Nephron progenitor cell (in vitro differentiated cells): ENCODE data around the gene YWHAB.

Experiments used
- DNase-seq: peaks from one replicate; pipeline ENCODE4 v3.0.0; 2021
- H3K27ac Mint-ChIP-seq: 2 replicates; pipeline ENCODE4 v1.8.0; 2021; ENCODE audit warnings: mild to moderate bottlenecking, moderate library complexity, mixed read lengths
- H3K27me3 Mint-ChIP-seq: 2 replicates; pipeline ENCODE4 v1.8.0; 2021; ENCODE audit warnings: mild to moderate bottlenecking, low read depth, mixed read lengths; ENCODE audit not compliant: poor library complexity
- H3K36me3 Mint-ChIP-seq: 2 replicates; pipeline ENCODE4 v1.8.0; 2021; ENCODE audit warnings: low read depth, mixed read lengths
- H3K4me1 Mint-ChIP-seq: 2 replicates; pipeline ENCODE4 v1.8.0; 2021; ENCODE audit warnings: mixed read lengths
- H3K4me3 Mint-ChIP-seq: 2 replicates; pipeline ENCODE4 v1.8.0; 2021; ENCODE audit warnings: mild to moderate bottlenecking, moderate library complexity, mixed read lengths
- H3K9me3 Mint-ChIP-seq: 2 replicates; pipeline ENCODE4 v1.8.0; 2021; ENCODE audit warnings: mild to moderate bottlenecking, moderate library complexity, mixed read lengths
- TF ChIP-seq, protein P1 (sequence below): fragments of 200-600 bp; sonication (generic); IDR thresholded peaks from 2 replicates; pipeline ENCODE4 v1.5.0; 2021; ENCODE audit warnings: antibody characterized with exemption

YWHAB gene

DNA sequence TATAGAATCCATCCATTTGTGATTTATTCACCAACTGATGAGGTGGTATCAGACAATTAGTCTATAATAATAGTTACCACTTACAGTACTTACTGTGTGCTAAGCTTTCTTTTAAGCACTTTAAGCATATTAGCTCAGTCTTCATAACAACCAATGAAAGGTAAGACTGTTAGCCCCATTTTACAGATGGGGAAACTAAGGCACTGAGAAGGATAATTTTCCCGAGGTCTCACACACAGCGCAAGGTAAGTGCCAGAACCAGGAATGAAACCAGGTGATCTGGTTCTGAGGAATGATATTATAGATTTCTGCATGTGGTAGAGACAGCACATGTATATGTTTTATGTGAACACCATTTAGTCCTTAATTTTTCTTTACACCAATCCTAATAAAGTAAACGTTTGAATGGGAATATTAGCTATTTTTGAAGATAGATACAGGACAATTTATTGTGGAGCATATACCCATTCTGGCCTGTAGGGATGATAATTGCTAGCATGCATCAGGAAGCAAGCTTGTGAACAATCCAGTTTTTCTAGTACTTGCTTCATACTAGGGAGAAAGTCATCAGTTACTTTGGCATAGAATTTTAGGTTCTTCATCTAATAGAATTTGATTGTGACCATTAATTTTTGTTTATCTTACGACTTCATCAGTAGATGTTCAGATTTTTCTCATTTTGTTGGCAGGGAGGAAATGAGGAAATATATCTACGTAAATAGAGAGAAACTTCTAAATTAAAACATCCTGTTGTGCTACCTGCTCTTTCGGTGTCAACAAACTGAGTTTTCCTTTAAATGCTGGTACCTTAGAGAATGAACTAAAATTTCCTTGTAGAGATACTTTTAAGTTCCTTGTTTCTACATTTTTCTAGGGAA lies 3.0 kb downstream of the YWHAB start:
- H3K9me3 Mint-ChIP-seq, result no peaks in the 10 kb centered on the region
- DNase-seq, result no peak
- TF ChIP-seq, protein P1, sequence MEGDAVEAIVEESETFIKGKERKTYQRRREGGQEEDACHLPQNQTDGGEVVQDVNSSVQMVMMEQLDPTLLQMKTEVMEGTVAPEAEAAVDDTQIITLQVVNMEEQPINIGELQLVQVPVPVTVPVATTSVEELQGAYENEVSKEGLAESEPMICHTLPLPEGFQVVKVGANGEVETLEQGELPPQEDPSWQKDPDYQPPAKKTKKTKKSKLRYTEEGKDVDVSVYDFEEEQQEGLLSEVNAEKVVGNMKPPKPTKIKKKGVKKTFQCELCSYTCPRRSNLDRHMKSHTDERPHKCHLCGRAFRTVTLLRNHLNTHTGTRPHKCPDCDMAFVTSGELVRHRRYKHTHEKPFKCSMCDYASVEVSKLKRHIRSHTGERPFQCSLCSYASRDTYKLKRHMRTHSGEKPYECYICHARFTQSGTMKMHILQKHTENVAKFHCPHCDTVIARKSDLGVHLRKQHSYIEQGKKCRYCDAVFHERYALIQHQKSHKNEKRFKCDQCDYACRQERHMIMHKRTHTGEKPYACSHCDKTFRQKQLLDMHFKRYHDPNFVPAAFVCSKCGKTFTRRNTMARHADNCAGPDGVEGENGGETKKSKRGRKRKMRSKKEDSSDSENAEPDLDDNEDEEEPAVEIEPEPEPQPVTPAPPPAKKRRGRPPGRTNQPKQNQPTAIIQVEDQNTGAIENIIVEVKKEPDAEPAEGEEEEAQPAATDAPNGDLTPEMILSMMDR, result peak; percentile 14
- H3K27me3 Mint-ChIP-seq, result peaks cover 3% of the 10 kb centered on the region
- H3K4me1 Mint-ChIP-seq, result peaks cover 47% of the 10 kb centered on the region
- H3K4me3 Mint-ChIP-seq, result no peak overlapping the region
- H3K27ac Mint-ChIP-seq, result no peak overlapping the region
- H3K36me3 Mint-ChIP-seq, result peaks cover 17% of the 10 kb centered on the region

DNA sequence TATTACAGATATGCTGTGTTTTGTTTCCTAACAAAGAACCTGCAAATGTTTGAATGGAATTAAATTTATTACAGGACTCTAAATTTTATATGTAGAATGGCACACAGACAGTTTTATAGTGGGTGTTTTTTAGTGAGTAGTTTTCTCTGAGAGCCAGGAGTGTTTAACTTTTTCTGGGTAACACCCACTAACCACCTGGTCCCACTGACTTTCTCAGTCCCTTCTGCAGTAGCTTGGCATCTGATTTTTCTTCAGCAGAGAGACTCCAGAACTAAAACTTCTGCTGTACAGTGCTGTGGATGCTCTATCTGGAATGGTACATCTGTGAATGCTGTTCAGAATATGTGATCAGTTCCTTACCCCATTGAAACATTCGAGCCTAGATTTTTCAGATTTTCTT lies 6.3 kb downstream of the YWHAB start:
- no peaks in the 10 kb centered on the region for H3K27me3 Mint-ChIP-seq
- peaks cover 33% of the 10 kb centered on the region for H3K36me3 Mint-ChIP-seq
- H3K27ac Mint-ChIP-seq, result no peak overlapping the region
- DNase-seq, result no peak
- no peak overlapping the region for H3K4me3 Mint-ChIP-seq
- no peaks in the 10 kb centered on the region for H3K9me3 Mint-ChIP-seq
- peaks cover 37% of the 10 kb centered on the region for H3K4me1 Mint-ChIP-seq
- TF ChIP-seq, protein P1, result no peak

DNA sequence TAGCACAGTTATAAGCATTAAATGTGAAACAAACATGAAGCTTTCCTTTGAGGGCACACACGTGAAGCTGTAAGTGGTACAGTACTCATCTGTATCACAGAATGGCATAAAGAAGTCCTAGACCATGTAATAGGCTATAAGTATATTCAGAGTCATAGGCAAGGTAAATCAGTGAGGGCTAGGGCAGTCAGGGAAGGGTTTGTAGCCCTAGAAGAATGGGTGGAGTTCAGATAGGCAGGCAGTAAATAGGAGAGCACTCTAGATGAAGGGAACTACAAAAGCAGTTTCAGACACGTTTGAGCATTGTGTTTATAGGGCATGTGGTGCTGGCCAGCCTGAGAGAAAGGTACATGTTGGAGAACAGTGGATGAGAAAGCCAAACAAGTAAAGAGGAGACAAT lies 9.5 kb downstream of the YWHAB start:
- H3K9me3 Mint-ChIP-seq, result no peaks in the 10 kb centered on the region

DNA sequence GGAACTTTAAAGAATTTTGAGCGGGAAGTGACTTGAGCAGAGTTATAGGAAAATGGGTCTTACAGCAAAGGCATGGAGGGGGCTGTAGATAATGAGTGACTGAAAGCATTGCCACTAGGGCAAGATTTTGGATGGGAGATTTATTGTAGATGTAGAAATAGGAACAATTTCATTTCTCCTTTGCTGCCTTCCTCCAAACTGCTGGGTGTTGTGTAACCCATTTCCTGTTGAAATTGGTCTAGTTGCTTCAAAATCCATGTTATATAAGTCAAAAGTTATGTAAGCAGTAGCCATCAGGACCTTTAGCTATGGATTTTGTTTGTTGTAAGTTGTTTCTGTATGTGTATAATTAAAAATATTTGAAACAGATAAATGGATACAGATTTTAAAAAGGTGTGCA lies 11.1 kb downstream of the YWHAB start:
- TF ChIP-seq, protein P1, result no peak
- Mint-ChIP-seq H3K36me3 (peaks cover 56% of the 10 kb centered on the region), H3K27me3 (no peaks in the 10 kb centered on the region), H3K27ac (no peak overlapping the region), H3K4me3 (no peak overlapping the region), H3K9me3 (no peaks in the 10 kb centered on the region), H3K4me1 (peaks cover 12% of the 10 kb centered on the region)
- no peak for DNase-seq

More for the DNA sequence above, 9.5 kb downstream of the YWHAB start:
- Mint-ChIP-seq H3K36me3 (peaks cover 50% of the 10 kb centered on the region), H3K27ac (no peak overlapping the region), H3K4me3 (no peak overlapping the region), H3K27me3 (no peaks in the 10 kb centered on the region), H3K4me1 (peaks cover 12% of the 10 kb centered on the region)
- TF ChIP-seq, protein P1, result no peak
- DNase-seq, result no peak

DNA sequence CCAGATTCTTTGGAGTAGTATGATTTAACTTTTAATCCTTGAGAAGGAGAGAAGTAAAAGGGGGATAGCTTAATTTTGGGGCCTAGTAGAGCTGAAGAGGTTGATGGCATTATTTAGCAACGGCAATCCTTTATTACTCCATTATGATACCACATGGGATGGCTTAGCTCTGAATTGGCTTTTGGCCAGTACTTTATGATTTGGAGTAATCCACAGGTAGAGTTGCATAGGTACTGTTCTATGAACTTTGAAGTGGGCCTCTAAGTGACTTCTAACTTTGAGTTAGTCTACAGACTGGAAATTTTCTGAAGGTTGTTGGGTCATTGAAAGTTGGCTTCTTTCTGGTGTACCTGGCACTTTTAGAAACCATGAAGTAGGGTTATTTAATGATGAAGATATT lies 11.6 kb downstream of the YWHAB start:
- DNase-seq, result no peak
- Mint-ChIP-seq H3K4me1 (peaks cover 12% of the 10 kb centered on the region), H3K4me3 (no peak overlapping the region), H3K27ac (no peak overlapping the region), H3K36me3 (peaks cover 51% of the 10 kb centered on the region), H3K27me3 (no peaks in the 10 kb centered on the region), H3K9me3 (no peaks in the 10 kb centered on the region)
- TF ChIP-seq, protein P1, result no peak
